ENCODE data around the gene GIT1. TPM values are rescaled to one million over a fixed set of nuclear protein-coding genes. Genes with fewer than 3 reads are reported as not detected.
A peak's percentile ranks its signal among the peaks of the same experiment; 100 is the strongest.

GIT1 gene
- total RNA-seq, 1 donor from 2014 or later: 56.1 TPM

DNA sequence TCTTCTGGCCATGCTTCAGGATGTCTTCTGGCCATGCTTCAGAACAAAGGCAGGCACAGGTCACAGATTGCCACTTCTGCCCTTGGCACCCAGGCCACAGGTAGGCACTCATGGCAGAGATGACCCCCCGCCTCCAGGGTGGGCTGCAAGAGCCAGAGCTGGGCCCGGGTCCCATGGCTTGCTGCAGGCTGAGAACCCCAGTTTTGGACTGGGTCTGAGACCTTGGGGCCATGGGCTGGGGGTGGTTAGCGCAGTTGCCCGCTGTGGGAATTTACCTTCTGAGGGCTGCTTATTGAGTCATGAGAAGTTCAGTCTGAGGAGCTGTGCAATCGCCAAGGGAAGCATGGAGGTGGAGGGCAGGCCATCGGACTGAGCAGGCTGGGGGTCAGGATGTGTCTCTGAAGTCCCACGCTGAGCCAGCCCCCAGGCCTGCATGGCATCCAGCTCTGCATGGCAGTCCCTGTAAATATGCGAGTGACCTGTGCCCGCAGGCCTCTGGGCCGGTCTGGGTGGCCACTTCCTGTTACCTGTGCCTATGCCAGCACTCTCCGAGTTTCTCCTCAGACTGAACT is 5.2 kb upstream of the GIT1 start:
- no peak for DNase-seq (ENCODE audit: low spot score)

DNA sequence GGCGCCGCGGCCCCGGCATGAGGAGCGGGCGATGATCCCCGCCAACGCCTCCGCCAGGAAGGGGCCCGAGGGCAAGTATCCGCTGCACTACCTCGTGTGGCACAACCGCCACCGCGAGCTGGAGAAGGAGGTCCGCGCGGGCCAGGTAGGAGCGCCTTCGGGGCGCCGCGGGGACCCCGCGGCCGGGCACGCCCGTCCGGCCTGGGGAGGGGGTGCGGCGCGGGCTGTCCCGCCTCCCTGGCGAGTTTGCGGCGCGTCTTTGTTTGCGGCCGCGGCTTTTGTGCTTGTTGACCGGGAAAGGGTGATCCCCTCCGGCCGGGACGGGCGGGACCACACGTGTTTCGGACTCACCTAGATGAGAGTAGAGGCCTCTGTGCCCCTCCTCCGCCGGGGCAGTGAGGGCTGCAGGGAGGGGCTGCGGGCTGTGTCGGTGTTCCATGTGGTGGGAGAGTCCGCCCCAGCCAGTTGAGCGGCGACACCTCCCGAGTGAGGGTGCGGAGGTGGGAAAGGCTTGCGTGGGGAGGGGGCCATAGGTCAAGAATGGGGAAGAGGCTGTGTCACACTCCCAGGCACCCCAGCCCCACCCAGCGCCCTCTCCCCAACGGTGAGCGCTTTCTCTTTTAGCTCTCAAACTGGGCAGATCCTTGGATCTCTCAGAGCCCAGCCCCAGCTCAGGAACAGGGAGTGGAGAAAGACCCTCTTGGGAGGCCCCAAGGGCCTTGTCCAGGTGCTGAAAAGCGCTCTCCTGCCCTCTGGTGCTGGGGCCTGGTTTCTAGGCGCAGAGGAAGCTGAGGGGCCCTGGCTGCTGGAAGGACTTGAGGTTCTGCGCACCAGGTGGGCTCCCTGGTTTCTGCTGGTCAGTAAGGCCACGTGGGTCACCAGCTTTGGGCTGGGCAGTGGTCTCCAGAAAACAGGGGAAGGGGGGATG is 4.4 kb upstream of the GIT1 start:
- no peak for DNase-seq (ENCODE audit: low spot score)

DNA sequence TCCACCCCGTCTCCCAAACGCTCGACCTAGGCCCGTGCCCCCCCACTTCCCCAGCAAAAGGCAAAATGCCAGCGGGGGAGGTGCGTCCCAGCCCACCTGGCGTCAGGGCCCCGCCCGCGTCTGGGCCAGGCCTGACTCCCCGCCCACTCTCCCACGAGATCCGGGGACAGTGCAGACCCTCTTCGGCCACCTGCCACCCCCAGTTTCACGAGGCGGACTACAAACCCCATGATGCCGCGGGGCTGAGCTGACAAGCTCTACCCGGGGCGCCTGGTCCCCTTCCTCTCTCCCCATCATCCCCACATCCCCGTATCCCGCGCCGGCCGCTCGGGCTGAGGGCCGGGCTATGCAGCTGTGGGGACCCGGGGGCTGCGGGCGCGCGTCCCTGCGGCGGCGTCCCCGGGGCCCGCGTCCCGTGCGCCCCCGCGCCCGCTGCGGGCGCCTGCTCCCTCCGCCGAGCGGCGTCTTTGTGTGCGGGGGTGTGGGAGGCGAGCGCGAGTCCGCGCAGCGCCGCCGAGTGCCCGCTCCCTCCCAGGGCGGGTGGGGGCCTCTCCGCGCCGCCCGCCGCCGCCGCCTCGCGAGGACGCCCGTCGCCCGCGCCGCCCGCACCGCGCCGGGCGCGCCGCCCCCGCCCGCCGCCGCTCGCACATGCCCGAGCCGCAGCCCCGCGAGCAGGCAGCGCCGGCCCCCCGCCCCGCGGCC is 3.6 kb upstream of the GIT1 start, which contains the start of gene ANKRD13B:
Gene ANKRD13B (plus strand): TSS at position 283 of the 702 bp plus-strand sequence. CDS start 490 bp downstream, outside the sequence.
- no peak for DNase-seq (ENCODE audit: low spot score)

DNA sequence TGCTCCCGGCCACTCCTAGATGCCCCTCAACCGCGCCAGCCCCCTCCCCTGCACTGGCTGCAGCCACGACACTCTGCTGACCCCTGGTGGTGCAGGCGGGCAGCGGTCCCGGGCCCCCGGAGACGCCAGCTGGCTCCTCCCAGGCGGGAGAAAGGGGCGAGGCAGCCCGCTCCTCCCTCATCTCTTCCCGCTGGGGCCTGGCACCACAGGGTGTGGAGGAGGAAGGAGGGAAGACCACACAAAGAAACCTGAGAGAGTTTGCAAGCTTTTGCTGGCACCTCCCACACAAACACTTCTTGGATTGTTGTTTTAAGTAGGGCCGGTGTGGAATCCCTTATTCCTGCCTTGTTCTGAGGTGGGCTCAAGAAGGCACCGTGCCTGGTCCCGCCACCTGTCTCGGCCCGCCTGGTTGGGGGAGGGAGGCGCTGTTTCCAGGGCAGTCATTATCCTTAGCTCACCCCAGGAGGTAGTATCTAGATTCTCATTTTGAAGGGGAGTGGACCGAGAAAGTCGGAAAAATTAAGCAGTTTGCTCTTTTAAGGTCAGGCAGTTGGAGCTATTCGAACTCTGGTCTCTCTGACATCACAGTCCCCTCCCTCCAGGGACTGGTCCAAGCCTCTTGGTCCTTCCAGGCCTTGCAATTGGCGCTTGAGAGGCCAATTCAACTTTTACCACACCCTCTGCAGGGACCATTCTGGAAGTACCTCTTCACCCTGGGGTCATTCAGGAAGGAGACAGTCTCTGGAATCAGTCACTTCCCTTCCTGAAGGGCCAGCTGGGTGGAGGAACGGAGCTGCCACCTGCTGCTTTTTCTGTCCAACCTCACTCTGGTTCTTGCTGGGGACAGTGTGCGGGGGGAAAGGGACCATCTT is 2.5 kb upstream of the GIT1 start:
- DNase-seq (ENCODE audit: low spot score): peak; percentile 88

DNA sequence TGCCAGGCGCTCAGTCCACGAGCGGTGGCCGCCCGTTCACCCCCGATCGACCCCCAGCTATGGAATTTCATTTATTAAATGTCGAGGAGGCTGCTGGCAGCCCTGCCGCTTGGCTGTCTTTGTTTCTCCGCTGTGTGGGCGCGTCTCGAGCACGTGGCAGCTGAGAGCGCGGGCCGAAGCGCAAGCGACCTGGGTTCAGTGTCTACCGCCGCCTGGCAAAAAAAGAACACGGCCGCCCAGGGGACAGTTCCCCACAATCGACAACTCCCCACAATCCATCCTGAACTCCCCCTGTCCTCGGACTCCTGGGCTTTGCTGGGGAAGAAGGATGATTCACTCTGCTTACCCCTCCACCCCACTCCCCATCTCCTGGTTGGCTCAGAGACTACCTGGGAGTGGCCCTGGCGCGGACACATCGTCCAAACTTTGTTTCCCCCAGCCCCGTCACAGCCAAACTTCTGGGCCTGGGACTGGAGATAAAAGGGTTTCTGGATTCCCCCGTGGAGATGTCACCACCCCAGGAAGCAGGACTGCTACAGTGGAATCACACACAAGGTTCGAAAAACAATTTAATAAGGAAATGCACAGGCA is 1.8 kb upstream of the GIT1 start:
- DNase-seq (ENCODE audit: low spot score): no peak

DNA sequence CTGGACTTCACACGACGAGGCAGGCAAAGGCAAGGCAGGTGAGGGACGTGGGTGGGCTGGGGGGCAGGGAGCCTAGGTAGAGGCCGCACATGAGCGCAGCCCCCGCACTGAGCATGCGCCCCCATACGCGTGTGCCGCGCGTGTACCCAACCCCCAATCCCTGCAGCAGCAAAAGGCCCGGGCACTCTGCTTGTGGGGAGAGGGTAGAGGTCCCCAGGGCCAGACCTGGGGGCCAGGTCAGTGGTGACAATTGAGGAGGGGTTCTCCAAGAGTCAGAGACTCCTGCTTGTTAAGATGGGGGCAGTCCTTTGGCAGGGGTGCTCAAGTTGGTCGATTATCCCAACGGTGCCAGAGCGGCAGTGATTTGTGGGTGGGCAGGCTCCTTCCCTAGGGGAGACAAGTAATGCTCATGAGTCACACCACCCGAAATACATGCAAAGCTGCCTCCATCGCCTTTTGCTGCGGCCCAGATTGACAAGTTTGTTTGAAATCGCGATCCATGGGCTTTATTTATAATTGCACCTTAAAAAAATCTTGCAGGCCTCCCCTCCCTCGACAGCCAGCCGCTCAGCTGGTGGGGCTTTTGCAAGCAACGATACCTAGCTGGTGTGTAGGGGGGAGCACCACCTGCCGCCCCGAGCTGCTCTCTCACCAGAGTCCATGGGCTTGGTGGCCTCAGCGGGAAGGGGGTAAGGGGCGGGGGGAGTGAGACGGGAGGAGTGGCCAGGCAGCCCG is 1.1 kb upstream of the GIT1 start:
- DNase-seq (ENCODE audit: low spot score): no peak

DNA sequence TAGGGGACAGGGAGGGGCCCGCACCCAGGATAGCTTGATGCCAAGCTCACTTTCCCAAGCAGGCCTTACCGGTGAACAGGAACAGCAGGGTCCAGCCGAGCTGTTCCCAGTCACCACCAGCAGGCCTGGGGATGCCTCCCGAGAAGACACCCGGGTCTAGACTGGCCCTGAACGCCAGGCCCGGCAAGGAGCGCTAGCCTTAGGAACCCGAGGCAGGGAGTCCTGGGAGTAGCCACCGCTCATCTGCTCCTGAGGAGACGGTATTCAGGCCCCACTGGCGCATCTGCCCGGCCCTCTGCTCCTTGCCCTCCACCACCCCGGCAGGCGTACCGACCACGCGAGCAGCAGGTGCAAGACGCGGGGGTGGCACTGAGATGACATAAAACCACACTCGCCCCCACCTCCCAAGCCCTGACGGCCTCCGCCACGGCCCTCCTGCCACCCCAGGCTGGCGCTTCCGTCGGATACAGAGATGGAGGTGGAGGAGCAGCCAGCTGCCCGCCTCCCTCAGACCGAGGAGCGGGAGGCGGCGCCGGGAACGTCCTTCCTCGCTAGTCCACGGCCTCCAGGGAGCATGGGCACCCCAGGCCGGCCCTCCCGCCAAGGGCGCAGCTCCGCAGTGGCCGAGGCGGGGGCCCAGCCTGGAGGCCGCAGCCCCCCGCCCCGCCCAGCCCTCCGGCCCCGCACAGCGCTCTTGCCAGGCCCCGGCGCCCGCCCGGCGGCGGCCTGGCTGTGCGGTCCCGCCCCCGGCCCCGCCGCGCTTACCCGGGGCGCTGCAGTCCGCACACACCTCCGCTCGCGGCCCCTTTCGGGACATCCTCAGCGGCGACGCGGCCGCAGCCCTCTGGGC is 661 bp downstream of the GIT1 start:
- no peak for DNase-seq (ENCODE audit: low spot score)

DNA sequence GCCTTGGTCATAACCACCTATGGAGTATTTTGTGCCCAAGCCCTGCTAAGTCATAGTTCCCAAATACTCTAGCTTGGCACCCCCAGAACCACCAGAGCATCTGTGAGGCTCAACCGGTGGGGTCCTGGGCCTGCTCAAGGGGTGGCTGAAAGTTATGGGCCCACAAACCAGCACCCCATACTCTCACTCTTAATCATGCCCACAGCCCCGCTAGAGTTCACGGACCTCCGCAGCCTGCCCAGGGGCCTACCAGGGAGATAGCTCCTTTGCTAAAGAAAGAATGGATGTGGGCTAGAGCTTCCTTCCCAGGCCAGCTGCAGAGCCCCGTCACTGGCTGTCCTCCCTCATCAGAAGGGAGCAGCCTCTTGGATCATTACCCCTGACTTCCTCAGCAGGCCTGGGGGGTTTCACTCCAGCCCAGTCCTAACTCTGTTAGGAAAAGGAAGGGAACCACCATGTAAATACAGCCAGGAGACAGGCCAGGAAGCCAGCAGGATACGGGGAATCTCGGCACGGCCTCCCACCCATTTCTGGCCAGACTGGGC is 1.4 kb downstream of the GIT1 start:
- DNase-seq (ENCODE audit: low spot score): no peak

DNA sequence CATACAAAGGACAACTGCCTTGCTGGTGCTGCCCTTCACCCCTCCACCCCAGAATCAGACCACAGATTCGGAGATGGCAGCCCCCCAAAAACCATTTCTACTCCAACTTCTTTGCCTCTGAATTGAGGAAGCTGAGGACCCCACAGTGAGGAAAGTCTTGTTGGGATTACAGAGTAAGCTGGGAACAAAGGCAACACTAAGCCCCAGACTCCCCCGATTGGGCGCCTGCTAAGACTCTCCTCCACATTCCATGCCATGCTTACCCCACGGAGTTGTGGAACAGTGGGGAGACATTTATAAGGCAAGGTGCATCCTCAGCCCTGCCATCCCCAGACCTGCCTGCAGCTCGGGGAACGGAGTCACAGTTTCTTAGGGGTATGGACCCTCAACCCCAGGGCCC is 1.9 kb downstream of the GIT1 start:
- DNase-seq (ENCODE audit: low spot score): no peak

DNA sequence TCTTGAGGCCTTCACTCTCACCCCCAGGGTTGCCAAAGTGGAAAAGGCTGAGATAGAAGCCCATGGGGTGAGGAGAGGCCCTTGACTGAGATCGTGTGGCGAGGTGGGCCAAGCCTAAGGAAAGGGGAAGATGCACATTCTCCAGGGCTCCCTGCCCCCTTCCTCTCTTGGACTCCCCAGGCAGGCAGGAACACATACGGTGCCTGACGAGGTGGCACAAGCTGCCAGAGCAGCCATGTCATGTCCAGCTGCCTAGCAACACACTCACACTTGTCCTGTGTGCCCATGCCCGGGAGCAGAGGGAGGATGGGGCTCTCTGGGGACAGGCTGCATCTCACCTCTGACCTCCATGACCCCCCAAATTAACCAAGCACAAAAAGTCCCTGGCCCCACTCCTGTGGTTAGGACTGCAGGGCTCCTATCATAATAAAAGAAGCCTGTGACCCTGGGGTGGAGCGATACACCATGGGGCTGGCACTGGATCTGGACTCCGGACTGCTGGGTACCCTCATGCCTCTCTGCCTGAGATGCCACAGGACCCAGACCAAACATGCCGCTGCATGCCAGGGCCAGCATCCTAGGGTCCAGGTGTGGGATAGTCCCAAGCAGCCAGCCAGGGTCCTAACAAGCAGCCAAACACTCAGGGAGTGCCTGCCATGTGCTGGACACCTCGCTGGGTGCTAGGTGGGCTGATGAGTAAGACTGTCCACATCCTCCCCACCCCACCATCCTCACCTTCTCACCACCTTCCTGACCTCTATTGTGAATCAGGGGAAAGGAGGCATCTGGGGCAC is 2.6 kb downstream of the GIT1 start:
- no peak for DNase-seq (ENCODE audit: low spot score)

DNA sequence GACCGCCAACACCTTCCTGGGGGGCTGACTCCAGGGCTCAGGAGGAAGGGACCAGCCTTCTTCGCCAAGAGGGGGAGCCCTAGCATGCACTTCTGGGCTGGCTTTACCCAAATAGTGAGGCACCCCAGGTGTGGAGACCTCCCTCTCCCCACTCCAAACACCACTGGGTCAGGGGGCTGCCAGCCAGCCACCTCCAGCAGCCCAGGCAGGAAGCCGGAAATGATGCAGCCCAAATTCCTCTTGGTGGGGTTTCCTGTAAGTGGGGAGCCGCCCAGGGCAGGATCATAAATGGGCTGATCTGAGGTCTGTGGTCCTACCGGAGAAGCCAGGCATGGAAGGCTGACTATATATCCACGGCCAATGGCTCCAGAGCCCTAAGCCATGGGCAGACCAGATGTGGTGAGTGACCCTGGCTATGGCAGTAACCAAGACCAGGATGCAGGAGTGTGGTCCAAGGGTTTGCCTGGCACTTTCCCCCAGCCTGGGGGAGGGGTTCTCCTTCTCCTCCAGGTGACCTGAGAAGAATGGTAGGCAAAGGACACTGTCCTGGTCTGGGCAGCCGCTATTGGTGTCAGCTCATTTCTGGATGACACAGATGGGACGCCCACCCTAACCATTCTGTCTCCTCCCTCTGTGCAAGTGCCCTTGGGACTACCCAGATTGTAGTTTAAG is 4.2 kb downstream of the GIT1 start:
- DNase-seq (ENCODE audit: low spot score): no peak

DNA sequence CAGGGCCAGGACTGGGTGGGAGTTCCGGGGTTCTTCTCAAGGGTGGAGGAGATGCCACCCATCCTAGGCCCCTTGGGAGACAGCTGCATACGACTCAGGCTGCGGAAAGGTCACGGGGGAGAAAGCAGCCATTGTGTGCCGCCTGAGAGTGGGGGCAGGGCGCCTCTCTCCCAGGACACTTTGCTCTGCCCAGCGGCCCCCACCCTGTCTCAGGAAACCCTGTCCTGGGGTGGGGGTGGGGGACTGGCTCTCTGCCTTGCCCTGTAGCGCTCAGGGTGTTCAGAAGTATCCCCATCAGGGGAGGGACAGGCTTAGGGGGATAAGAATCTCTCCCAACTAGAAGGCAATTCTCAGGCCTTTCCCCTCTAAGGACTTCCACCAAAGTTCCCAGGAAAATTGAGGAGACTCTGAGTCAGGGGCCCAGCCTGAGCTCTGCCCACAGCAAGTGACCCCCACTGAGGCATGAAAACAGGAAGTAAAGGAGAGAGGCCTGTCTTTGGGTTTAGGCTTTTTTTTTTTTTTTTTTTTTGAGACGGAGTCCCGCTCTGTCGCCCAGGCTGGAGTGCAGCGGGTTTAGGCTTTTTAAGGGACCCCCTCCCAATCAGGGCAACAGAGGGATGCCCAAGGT is 4.9 kb downstream of the GIT1 start:
- DNase-seq (ENCODE audit: low spot score): no peak

DNA sequence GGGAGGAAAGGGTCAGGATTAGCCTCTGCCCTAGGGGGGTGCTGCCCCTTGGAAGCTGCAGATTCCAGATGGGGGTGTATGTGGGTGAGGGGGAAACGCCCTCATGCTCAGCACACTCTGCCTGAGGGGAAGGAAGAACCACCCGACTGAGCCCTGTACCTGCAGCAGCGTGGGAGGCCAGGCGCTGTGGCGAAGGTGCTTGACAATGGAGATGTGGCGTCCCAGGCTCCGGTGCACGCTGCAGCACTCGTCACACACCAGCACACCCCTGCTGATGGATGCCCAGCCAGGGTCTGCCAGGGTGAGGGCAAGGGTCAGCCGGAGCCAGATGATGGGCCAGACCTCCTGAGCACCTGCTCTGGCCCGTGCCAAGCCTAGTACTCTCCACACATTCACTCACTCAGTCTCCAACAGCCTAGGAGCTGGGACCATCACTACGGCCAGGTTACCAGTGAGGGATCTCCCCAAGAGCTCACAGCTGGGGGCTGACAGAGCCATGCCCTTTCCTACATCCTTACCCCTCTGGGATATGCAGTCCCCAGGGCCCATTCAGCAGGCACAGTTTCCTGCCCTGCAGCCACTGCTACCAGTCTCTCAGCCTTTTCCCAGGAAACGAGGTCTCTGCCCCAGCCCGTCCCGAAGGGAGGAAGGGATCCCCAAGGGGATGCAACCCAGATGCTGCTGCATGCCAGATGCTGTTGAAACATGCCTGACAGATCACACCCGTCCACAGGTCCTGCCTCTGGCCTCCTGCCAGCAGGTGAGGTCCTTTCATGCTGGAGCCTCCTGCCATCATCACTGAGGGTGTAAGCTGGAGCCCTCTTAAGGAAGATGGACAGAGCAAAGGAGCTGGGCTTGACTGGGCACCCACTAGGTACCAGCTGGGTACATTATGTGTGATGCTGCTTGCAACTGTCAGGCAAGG is 5.9 kb downstream of the GIT1 start:
- DNase-seq (ENCODE audit: low spot score): no peak

DNA sequence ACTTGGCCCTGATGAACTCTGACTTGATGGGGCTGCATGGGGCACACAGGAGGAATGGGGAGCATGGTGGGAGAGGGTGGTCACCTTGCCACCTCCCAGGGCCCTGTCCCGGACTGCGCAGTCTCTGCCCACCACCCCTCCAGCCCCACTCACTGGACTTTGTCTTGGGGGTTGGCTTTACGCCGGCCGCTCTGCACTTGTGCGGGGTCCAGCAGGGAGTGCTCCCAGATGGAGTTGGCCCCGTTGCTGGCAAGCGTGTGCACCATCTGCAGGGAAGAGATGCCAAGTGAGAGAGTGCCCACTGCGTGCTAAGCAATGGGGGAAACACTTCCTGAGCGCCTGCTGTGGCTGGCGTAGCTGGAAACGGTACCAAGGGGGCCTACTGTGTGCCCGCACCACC is 6.7 kb downstream of the GIT1 start:
- no peak for DNase-seq (ENCODE audit: low spot score)

DNA sequence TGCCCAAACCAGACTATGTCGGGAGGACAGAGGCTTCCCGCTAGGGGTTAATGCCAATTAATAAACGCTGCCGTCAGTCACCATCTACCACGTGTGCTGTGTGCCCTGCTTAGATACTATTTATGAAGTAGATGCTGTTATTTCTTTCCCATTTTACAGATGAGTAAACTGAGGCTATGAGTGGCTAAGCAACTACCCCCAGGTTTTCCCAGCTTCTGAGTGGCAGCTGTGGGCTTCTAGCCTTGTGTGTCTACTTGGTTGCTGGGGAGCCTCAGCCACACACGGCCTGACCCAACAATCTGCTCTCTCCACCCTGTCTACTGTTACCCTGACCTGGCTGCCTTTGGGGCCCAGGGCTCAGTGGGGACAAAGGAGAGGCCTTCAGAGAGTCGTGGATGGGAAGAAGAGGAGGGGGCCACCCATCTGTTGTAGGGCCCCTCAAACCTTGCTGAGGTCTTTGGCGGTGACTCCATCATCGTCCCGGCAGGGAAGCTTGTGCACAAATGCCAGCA is 7.1 kb downstream of the GIT1 start:
- no peak for DNase-seq (ENCODE audit: low spot score)
